ENCODE measurements around the gene IFITM5.
"Not testable (repeated sequence)": the region's sequence is repeated elsewhere in the genome, so short reads cannot be mapped to it uniquely, and the experiment has no call there.

IFITM5 gene

DNA sequence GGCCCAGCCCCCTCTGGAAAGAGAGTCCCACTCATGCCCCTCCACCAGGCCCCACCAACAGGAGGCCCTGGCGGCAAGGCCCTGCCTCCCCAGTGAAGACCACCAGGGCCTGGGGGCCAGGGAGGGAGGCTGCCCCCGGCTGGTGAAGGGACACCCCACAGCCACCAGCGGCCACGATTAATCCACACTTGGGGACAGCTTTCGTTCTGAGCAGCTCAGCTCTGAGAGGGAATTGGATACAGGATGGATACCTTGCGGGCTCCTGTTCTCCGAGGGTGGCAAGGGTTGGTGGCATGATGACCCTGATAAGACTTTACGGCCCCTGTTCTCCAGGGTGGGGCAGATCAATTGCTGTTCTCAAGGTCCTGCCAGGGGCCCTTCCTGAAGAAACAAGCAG lies 28.0 kb downstream of the IFITM5 start:
- DNase-seq (ENCODE audit: insufficient read length, low spot score) (no peak), FAIRE-seq (no peak)

GRCh38 chr11:270451-271318 lies 28.6 kb downstream of the IFITM5 start:
- FAIRE-seq (no peak), DNase-seq (ENCODE audit: insufficient read length, low spot score) (no peak)

- FAIRE-seq (no peak), DNase-seq (ENCODE audit: insufficient read length, low spot score) (no peak)
Measured at GRCh38 chr11:269146-269890, 30.0 kb downstream of the IFITM5 start.

GRCh38 chr11:268716-269145 lies 30.6 kb downstream of the IFITM5 start:
- not testable (repeated sequence) for DNase-seq (ENCODE audit: insufficient read length, low spot score)
- FAIRE-seq = peak; percentile 69

DNA sequence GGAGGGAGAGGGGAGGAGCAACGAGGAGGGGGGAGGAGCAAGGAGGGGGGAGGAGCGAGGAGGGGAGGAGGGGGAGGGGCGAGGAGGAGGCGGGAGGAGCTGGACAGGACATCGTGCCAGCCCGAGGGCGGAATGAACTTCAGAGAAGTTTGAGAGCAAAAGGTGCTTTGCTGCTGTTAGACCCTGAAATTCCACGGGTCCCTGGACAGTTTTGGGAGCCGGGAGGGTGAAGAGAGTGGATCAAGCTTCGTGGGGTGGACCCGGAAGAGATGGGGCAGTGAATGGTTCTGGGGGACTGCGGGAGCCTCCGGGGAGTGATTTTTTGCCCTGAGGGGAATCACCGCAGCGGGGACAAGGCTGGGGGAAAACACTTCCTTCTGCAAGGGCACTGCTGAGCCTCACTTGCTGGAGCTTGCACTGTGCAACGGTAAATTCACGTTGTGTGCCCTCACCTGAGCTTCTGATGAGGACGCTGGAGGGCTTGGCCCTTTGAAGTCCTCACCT lies 31.8 kb downstream of the IFITM5 start:
- DNase-seq (ENCODE audit: insufficient read length, low spot score) (no peak), FAIRE-seq (no peak)

GRCh38 chr11:266676-267439 lies 32.5 kb downstream of the IFITM5 start:
- FAIRE-seq = no peak
- no peak for DNase-seq (ENCODE audit: insufficient read length, low spot score)

- DNase-seq (ENCODE audit: insufficient read length, low spot score) (no peak), FAIRE-seq (no peak)
Measured at GRCh38 chr11:261624-262023, 37.7 kb downstream of the IFITM5 start.

- FAIRE-seq = no peak
Measured at GRCh38 chr11:259413-259812, 39.9 kb downstream of the IFITM5 start.

DNA sequence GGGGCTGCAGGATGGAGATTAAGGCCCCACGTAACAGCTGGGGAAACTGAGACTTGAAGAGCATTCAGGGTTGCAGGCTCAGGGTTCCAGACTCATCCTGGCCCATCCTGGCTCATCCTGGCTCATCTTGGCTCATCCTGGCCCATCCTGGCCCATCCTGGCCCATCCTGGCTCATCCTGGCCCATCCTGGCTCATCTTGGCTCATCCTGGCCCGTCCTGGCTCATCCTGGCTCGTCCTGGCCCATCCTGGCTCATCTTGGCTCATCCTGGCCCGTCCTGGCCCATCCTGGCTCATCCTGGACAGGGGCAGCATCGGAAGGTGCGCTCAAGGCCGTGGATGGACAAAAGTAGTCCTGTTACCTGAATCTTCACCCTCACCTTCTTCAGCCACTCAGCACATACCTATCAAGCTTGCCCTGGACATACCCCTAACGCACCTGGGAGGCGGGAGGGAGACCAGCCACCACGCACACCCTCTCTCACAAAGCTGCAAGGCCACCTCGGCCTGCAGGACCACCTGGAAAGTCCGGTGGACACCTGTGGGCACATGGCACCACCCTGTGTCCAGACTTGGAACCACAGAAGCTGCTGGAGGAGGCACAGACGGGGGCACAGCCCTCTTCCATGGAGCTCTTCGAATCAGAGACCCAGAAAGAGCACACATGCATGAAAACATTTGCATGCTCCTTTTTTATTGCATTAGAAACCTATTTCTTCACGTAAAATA lies 41.4 kb downstream of the IFITM5 start:
- DNase-seq (ENCODE audit: insufficient read length, low spot score) (no peak), FAIRE-seq (no peak)

More at GRCh38 chr11:259413-259812, 39.9 kb downstream of the IFITM5 start:
- DNase-seq (ENCODE audit: insufficient read length, low spot score) = no peak

DNA sequence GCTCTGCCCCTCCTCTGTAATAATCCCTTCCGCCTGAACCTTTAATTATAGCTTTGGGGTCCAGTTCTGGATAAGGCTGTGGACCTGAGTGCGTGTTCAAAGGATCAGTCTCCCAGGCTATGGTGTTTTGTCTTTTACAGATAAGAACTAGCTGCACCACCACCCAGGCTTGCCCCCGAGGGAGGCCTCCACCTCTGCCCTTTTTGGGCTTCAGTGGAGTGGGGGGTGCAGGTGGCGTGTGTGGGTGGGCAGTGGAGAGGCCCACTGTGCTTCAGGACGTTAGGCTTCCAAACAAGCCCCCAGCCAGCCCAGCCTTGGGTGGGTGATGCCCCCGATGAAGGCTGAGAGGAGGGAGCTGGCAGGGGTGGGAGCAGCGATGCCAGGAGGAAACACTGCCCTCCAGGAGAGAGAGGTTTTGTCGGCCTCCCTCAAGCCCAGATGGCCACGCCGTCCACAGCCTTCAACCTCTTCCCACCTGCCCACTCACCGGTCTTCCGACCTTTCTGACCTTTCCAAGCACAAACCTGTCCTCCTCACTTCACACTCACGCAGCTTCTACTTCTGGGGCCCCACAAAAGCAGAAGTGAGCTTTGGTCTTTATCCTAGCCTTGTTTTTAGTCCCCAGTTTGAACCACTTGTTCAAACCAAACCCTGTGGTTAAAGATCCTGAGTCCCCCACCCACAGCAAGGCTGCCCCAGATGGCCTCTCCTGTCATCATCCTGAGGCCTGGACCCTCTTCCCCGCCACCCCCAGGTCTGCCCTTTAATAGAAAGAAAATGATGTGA lies 42.2 kb downstream of the IFITM5 start:
- FAIRE-seq = no peak
- no peak for DNase-seq (ENCODE audit: insufficient read length, low spot score)

DNA sequence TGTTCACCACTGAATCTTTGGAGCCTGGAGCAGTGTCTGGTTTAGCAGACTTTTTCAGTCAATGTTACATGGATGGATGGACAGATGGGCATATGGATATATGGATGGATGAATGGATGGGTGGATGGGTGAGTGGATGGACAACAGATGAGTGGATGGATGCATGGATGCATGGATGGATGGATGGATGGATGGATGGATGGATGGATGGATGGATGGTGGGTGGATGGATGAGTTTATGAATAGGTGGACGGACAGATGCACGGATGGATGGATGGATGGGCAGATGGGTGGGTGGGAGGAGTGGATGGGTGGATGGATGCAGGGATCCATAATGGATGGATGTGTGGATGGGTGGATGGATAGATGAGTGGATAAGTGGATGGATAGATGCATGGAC lies 43.5 kb downstream of the IFITM5 start:
- DNase-seq (ENCODE audit: insufficient read length, low spot score) (no peak), FAIRE-seq (peak; percentile 69)

DNA sequence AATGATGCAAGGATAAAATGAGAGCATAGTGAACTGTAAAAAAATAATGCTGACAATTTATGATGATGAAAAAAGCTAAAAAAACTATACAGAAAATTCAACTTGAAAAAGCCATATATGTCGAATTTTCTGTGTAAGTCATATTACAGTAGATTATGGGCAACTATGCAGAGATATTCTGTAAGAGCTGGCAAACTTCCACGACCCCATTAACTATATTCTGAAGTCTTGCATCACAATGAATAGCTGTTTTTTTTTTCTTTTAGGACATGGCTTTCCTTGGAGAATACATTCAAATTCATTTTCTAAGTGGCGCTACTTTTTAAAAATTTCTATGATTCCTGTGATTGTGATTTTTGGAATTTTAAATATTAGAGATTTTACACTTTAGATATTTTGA lies 44.1 kb downstream of the IFITM5 start:
- DNase-seq (ENCODE audit: insufficient read length, low spot score) = no peak
- FAIRE-seq = no peak

GRCh38 chr11:253886-254270 lies 45.4 kb downstream of the IFITM5 start:
- DNase-seq (ENCODE audit: insufficient read length, low spot score) (no peak), FAIRE-seq (no peak)

- FAIRE-seq = no peak
- no peak for DNase-seq (ENCODE audit: insufficient read length, low spot score)
Measured at GRCh38 chr11:253160-253885, 46.0 kb downstream of the IFITM5 start.

GRCh38 chr11:252666-253065 lies 46.7 kb downstream of the IFITM5 start:
- DNase-seq (ENCODE audit: insufficient read length, low spot score) (no peak), FAIRE-seq (no peak)

DNA sequence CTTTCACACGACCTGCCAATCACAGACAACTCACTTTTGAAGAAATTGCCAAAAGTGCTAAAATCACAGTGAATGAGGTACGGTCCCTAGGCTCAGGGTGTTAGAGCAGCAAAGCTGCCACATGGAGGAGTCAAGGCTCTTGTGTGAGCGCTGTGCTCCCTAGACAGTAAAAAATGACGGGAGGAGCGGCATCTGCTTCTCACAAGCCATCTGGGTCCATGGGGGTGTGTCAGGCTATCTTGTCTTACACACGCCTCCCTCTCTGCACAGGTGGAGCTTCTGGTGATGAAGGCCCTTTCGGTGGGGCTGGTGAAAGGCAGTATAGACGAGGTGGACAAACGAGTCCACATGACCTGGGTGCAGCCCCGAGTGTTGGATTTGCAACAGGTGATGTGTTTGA lies 47.8 kb downstream of the IFITM5 start:
- DNase-seq (ENCODE audit: insufficient read length, low spot score) (no peak), FAIRE-seq (no peak)

- no peak for FAIRE-seq
- DNase-seq (ENCODE audit: insufficient read length, low spot score) = no peak
Measured at GRCh38 chr11:250740-251299, 48.5 kb downstream of the IFITM5 start.

GRCh38 chr11:250274-250673 lies 49.1 kb downstream of the IFITM5 start:
- FAIRE-seq = no peak

DNA sequence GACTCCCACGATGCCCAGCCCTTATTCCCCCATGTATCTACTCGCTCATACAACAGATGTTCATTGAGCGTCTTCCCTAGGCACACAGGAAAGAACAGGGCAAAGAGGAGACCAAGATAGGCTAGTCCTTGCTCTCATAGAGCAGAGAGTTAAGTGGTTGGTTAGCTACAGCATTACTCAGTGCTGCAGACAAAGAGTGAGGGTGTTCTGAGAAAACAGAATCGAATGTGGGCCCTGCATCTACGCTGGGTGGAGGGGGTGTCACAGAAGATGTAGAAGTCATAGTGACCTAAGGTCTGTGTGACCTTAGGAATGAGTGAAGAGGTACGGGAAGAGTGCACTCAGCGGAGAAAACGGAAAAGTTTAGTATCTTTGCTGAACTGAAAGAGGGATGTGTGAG lies 50.3 kb downstream of the IFITM5 start:
- no peak for FAIRE-seq
- DNase-seq (ENCODE audit: insufficient read length, low spot score) = no peak

More at GRCh38 chr11:250274-250673, 49.1 kb downstream of the IFITM5 start:
- no peak for DNase-seq (ENCODE audit: insufficient read length, low spot score)
